ENCODE measurements around the gene HAUS3.

HAUS3 gene

GRCh38 chr4:2269206-2269531, 27.2 kb upstream of the HAUS3 start:
- no peak for TF ChIP-seq NFIC (IDR thresholded peaks at IDR 0.05)
- TF ChIP-seq TEAD4 (IDR thresholded peaks at IDR 0.05) = no peak
- no peak for TF ChIP-seq CREB1 (IDR thresholded peaks at IDR 0.05; ENCODE audit: low read depth)
- no peak for TF ChIP-seq CEBPB (IDR thresholded peaks at IDR 0.05)
- TF ChIP-seq MAX (IDR thresholded peaks at IDR 0.05) = no peak
- TF ChIP-seq USF1 (IDR thresholded peaks at IDR 0.05) = no peak
- no peak for TF ChIP-seq RAD21 (IDR thresholded peaks at IDR 0.05; ENCODE audit: low read depth)
- no peak for TF ChIP-seq EP300 (IDR thresholded peaks at IDR 0.05; ENCODE audit: borderline replicate concordance)
- TF ChIP-seq FOXM1 (IDR thresholded peaks at IDR 0.05; ENCODE audit: borderline replicate concordance, low read depth) = no peak
- no peak for TF ChIP-seq YY1 (IDR thresholded peaks at IDR 0.05; ENCODE audit: low read depth)
- TF ChIP-seq TCF12 (IDR thresholded peaks at IDR 0.05; ENCODE audit: low read depth) = no peak
- no peak for TF ChIP-seq TAF1 (IDR thresholded peaks at IDR 0.05; ENCODE audit: low read depth)
- TF ChIP-seq REST (IDR thresholded peaks at IDR 0.05; ENCODE audit: low read depth) = no peak
- TF ChIP-seq EGR1 (IDR thresholded peaks at IDR 0.05) = no peak
- no peak for TF ChIP-seq ZBTB7A (IDR thresholded peaks at IDR 0.05; ENCODE audit: low read depth)

GRCh38 chr4:2268357-2269205, 26.7 kb upstream of the HAUS3 start:
- TF ChIP-seq MAX (IDR thresholded peaks at IDR 0.05) (no peak), RAD21 (IDR thresholded peaks at IDR 0.05; ENCODE audit: low read depth) (no peak), TEAD4 (IDR thresholded peaks at IDR 0.05) (no peak), USF1 (IDR thresholded peaks at IDR 0.05) (no peak), FOXM1 (IDR thresholded peaks at IDR 0.05; ENCODE audit: borderline replicate concordance, low read depth) (no peak), REST (IDR thresholded peaks at IDR 0.05; ENCODE audit: low read depth) (no peak), EP300 (IDR thresholded peaks at IDR 0.05; ENCODE audit: borderline replicate concordance) (no peak), CEBPB (IDR thresholded peaks at IDR 0.05) (no peak), TCF12 (IDR thresholded peaks at IDR 0.05; ENCODE audit: low read depth) (no peak), NFIC (IDR thresholded peaks at IDR 0.05) (no peak), YY1 (IDR thresholded peaks at IDR 0.05; ENCODE audit: low read depth) (no peak), EGR1 (IDR thresholded peaks at IDR 0.05) (no peak), TAF1 (IDR thresholded peaks at IDR 0.05; ENCODE audit: low read depth) (no peak), CREB1 (IDR thresholded peaks at IDR 0.05; ENCODE audit: low read depth) (no peak)

GRCh38 chr4:2267841-2268240, 25.9 kb upstream of the HAUS3 start:
- TF ChIP-seq FOXM1 (IDR thresholded peaks at IDR 0.05; ENCODE audit: borderline replicate concordance, low read depth) = no peak
- TF ChIP-seq MAX (IDR thresholded peaks at IDR 0.05) = no peak
- no peak for TF ChIP-seq REST (IDR thresholded peaks at IDR 0.05; ENCODE audit: low read depth)
- no peak for TF ChIP-seq TCF12 (IDR thresholded peaks at IDR 0.05; ENCODE audit: low read depth)
- no peak for TF ChIP-seq EP300 (IDR thresholded peaks at IDR 0.05; ENCODE audit: borderline replicate concordance)
- no peak for TF ChIP-seq CREB1 (IDR thresholded peaks at IDR 0.05; ENCODE audit: low read depth)
- TF ChIP-seq RAD21 (IDR thresholded peaks at IDR 0.05; ENCODE audit: low read depth) = no peak
- TF ChIP-seq EGR1 (IDR thresholded peaks at IDR 0.05) = no peak
- TF ChIP-seq ZBTB7A (IDR thresholded peaks at IDR 0.05; ENCODE audit: low read depth) = no peak

- TF ChIP-seq TEAD4 (IDR thresholded peaks at IDR 0.05) (no peak), USF1 (IDR thresholded peaks at IDR 0.05) (no peak), NFIC (IDR thresholded peaks at IDR 0.05) (no peak)
These were observed 25.4 kb upstream of the HAUS3 start for GRCh38 chr4:2267320-2267811.

Measured in Ishikawa (cell line).